Keratinocyte (primary cell): ENCODE data around the gene OXSR1. TPM values are rescaled to one million over a fixed set of nuclear protein-coding genes. Genes with fewer than 3 reads are reported as not detected.

Experiments
- DNase-seq: peaks from one replicate; pipeline ENCODE4 v3.0.0-alpha.2; 2011; ENCODE audit warnings: low read depth, missing footprints, low spot score
- FAIRE-seq: peaks from 2 replicates; lab custom pipeline; 2011; peaks lifted over from hg19 to GRCh38; lab: Jason Lieb, UNC
- H2AFZ ChIP-seq: 2 replicates; pipeline ENCODE4 v1.6.0; 2012; ENCODE audit warnings: low read length, control low read depth, inconsistent platforms; ENCODE audit not compliant: control insufficient read depth
- H3K27ac ChIP-seq: 2 replicates; pipeline ENCODE4 v1.5.1; 2011; ENCODE audit warnings: low read length; ENCODE audit not compliant: control insufficient read depth, insufficient read depth
- H3K27me3 ChIP-seq: 3 replicates; pipeline ENCODE4 v1.6.0; 2011; ENCODE audit warnings: low read length; ENCODE audit not compliant: control insufficient read depth, insufficient read depth; ENCODE audit errors: extremely low read depth
- H3K36me3 ChIP-seq, 2 experiments: 2 replicates in 1 of 2; 3 replicates in 1 of 2; pipeline ENCODE4 v1.5.1; 2011; ENCODE audit warnings: low read length in 2 of 2, mild to moderate bottlenecking in 1 of 2; ENCODE audit not compliant: control insufficient read depth in 2 of 2, insufficient read depth in 2 of 2; ENCODE audit errors: extremely low read depth in 1 of 2
- H3K4me1 ChIP-seq: 3 replicates; pipeline ENCODE4 v1.5.1; 2011; ENCODE audit warnings: low read length; ENCODE audit not compliant: control insufficient read depth, insufficient read depth; ENCODE audit errors: extremely low read depth
- H3K4me2 ChIP-seq: 3 replicates; pipeline ENCODE4 v1.6.0; 2011; ENCODE audit warnings: low read depth, low read length; ENCODE audit not compliant: control insufficient read depth, insufficient read depth; ENCODE audit errors: extremely low read depth
- H3K4me3 ChIP-seq, 3 experiments: fragments of 200-600 bp in 1 of 3; sonication (generic) in 1 of 3; 2 replicates in 2 of 3; 3 replicates in 1 of 3; pipeline ENCODE4 v1.5.1; 2011 to 2016; ENCODE audit warnings: low read length in 3 of 3, mild to moderate bottlenecking in 3 of 3, control low read depth in 2 of 3, inconsistent platforms in 1 of 3, low read depth in 1 of 3, mixed read lengths in 1 of 3, mixed run types in 1 of 3, moderate library complexity in 1 of 3; ENCODE audit not compliant: control insufficient read depth in 2 of 3, insufficient read depth in 2 of 3; ENCODE audit errors: extremely low read depth in 1 of 3
- H3K79me2 ChIP-seq: 2 replicates; pipeline ENCODE4 v1.6.0; 2012; ENCODE audit warnings: low read length; ENCODE audit not compliant: control insufficient read depth, insufficient read depth
- H3K9ac ChIP-seq: 3 replicates; pipeline ENCODE4 v1.6.0; 2011; ENCODE audit warnings: low read length; ENCODE audit not compliant: control insufficient read depth, insufficient read depth; ENCODE audit errors: extremely low read depth
- H3K9me1 ChIP-seq: 3 replicates; pipeline ENCODE4 v1.6.0; 2011; ENCODE audit warnings: low read length; ENCODE audit not compliant: control insufficient read depth, insufficient read depth; ENCODE audit errors: extremely low read depth
- H3K9me3 ChIP-seq: 2 replicates; pipeline ENCODE4 v1.5.1; 2012; ENCODE audit warnings: low read depth, low read length; ENCODE audit not compliant: control insufficient read depth
- H4K20me1 ChIP-seq: 3 replicates; pipeline ENCODE4 v1.6.0; 2011; ENCODE audit warnings: low read length; ENCODE audit not compliant: control insufficient read depth, insufficient read depth; ENCODE audit errors: extremely low read depth
- EZH2 ChIP-seq: IDR thresholded peaks from one replicate; pipeline ENCODE4 v1.6.1; 2012; ENCODE audit warnings: inconsistent platforms, mild to moderate bottlenecking, low read length, moderate library complexity
- dilution Hi-C: fragments of 300-500 bp; cut with MboI; formaldehyde crosslinking; loops from one replicate; pipeline ENCODE4 v1.7.0; 2020; ENCODE audit warnings: low sequenced_read_pairs; ENCODE audit not compliant: extremely low pct_ligation_motif_present
- polyA plus RNA-seq, 5 experiments: library from polyadenylated mRNA; depleted of rRNA in 3 of 5; stranded (reverse) in 3 of 5; stranded (forward) in 1 of 5; unstranded in 1 of 5; fragments of >200 nt; gene quantifications; 1 replicate in 1 of 5; 2 replicates in 3 of 5; 3 replicates in 1 of 5; pipeline versions ENCODE4 v1.2.1 to v1.2.3, GENCODE V29; 2011 to 2012; ENCODE audit warnings: missing spikeins in 2 of 5, low read depth in 1 of 5, low replicate concordance in 1 of 5
- TF ChIP-seq, protein P1 (sequence below), 3 experiments: IDR thresholded peaks in 1 of 3; conservative IDR thresholded peaks in 1 of 3; optimal IDR thresholded peaks in 1 of 3; 2 replicates in 2 of 3; 3 replicates in 1 of 3; pipeline versions ENCODE3 to v1.5.1; 2011; ENCODE audit warnings: low read length in 3 of 3, mild to moderate bottlenecking in 3 of 3, moderate library complexity in 2 of 3, control low read depth in 1 of 3, inconsistent platforms in 1 of 3; ENCODE audit not compliant: insufficient read depth in 2 of 3; ENCODE audit errors: extremely low read depth in 1 of 3

Gene OXSR1
- polyA plus RNA-seq, 1 donor (not counting 4 experiments of a cell fraction or from before 2014, with no cell fraction given) = 77.0 TPM

DNA sequence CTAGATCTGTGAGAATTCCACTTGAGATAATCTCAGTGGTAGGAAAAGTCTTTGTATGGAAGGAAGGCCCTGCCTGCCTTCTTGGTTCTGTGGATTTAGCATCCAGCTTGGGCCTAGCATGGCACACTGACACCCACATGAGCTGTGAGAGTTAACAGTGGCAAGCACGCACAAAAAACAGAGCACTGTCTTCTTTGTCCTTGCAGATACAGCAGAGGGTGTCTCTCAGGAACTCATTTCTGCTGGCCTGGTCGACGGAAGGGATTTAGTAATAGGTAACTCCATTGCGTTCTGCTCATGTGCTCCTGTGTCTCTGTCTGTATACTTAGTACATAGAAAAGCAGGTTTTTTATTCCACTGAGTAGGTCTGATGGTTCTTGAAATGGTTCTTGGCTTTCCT, 85.9 kb downstream of the OXSR1 start:
- H3K9me1 ChIP-seq = peaks cover 3% of the 10 kb centered on the region
- FAIRE-seq (no peak), DNase-seq (no peak)
- H3K27me3 ChIP-seq = no peaks in the 10 kb centered on the region
- TF ChIP-seq EZH2 = no peak
- TF ChIP-seq, protein P1, sequence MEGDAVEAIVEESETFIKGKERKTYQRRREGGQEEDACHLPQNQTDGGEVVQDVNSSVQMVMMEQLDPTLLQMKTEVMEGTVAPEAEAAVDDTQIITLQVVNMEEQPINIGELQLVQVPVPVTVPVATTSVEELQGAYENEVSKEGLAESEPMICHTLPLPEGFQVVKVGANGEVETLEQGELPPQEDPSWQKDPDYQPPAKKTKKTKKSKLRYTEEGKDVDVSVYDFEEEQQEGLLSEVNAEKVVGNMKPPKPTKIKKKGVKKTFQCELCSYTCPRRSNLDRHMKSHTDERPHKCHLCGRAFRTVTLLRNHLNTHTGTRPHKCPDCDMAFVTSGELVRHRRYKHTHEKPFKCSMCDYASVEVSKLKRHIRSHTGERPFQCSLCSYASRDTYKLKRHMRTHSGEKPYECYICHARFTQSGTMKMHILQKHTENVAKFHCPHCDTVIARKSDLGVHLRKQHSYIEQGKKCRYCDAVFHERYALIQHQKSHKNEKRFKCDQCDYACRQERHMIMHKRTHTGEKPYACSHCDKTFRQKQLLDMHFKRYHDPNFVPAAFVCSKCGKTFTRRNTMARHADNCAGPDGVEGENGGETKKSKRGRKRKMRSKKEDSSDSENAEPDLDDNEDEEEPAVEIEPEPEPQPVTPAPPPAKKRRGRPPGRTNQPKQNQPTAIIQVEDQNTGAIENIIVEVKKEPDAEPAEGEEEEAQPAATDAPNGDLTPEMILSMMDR (optimal IDR thresholded peaks at IDR 0.05 in 1 of 3, IDR thresholded peaks at IDR 0.05 in 1 of 3, conservative IDR thresholded peaks at IDR 0.05 in 1 of 3; ENCODE audit: extremely low read depth in 1 of 3, insufficient read depth in 2 of 3, low read length in 3 of 3) = no peak
- H2AFZ ChIP-seq = no peak overlapping the region
- H3K36me3 ChIP-seq = peaks cover 41 to 78% of the 10 kb centered on the region in 2 experiments
- no peak overlapping the region for H3K4me3 ChIP-seq
- no peak overlapping the region for H3K27ac ChIP-seq
- dilution Hi-C loops = no loop called here
- no peak overlapping the region for H3K9ac ChIP-seq
- H3K79me2 ChIP-seq = peaks cover 3% of the 10 kb centered on the region
- H3K4me1 ChIP-seq = peaks cover 14% of the 10 kb centered on the region
- no peak overlapping the region for H3K4me2 ChIP-seq
- H3K9me3 ChIP-seq = no peaks in the 10 kb centered on the region
- peaks cover 13% of the 10 kb centered on the region for H4K20me1 ChIP-seq

GRCh38 chr3:38253704-38254103, 88.4 kb downstream of the OXSR1 start:
- no peak for DNase-seq
- dilution Hi-C loops = no loop called here
- H3K79me2 ChIP-seq = peaks cover 3% of the 10 kb centered on the region
- TF ChIP-seq, protein P1 (optimal IDR thresholded peaks at IDR 0.05 in 1 of 3, IDR thresholded peaks at IDR 0.05 in 1 of 3, conservative IDR thresholded peaks at IDR 0.05 in 1 of 3; ENCODE audit: extremely low read depth in 1 of 3, insufficient read depth in 2 of 3, low read length in 3 of 3) = no peak
- TF ChIP-seq EZH2 = no peak
- H3K9me1 ChIP-seq = no peaks in the 10 kb centered on the region
- H3K27me3 ChIP-seq = no peaks in the 10 kb centered on the region
- no peak overlapping the region for H3K27ac ChIP-seq
- no peak overlapping the region for H2AFZ ChIP-seq
- H3K4me1 ChIP-seq = no peaks in the 10 kb centered on the region
- H4K20me1 ChIP-seq = peaks cover 8% of the 10 kb centered on the region
- H3K4me2 ChIP-seq = no peak overlapping the region
- H3K4me3 ChIP-seq = no peak overlapping the region
- peaks cover 45 to 64% of the 10 kb centered on the region in 2 experiments for H3K36me3 ChIP-seq
- no peak overlapping the region for H3K9ac ChIP-seq
- no peak for FAIRE-seq
- H3K9me3 ChIP-seq = no peaks in the 10 kb centered on the region
